GM12892 (cell line): ENCODE measurements around the gene NFIL3.

Experiments
- DNase-seq: peaks from one replicate; pipeline ENCODE4 v3.0.0; 2011; ENCODE audit not compliant: insufficient read length
- FAIRE-seq: peaks from 2 replicates; lab custom pipeline; 2011; peaks lifted over from hg19 to GRCh38; lab: Jason Lieb, UNC
- POLR2A ChIP-seq: IDR thresholded peaks from 2 replicates; pipeline ENCODE4 v1.6.1; 2011; ENCODE audit warnings: low read depth, low read length, control low read depth
- POLR2AphosphoS5 ChIP-seq: IDR thresholded peaks from 2 replicates; pipeline ENCODE4 v1.6.1; 2011; ENCODE audit warnings: low read depth, low read length, control low read depth
- TAF1 ChIP-seq: IDR thresholded peaks from 2 replicates; pipeline ENCODE4 v1.6.1; 2011; ENCODE audit warnings: low read depth, mild to moderate bottlenecking, control low read depth, low read length, borderline replicate concordance

The NFIL3 gene

DNA sequence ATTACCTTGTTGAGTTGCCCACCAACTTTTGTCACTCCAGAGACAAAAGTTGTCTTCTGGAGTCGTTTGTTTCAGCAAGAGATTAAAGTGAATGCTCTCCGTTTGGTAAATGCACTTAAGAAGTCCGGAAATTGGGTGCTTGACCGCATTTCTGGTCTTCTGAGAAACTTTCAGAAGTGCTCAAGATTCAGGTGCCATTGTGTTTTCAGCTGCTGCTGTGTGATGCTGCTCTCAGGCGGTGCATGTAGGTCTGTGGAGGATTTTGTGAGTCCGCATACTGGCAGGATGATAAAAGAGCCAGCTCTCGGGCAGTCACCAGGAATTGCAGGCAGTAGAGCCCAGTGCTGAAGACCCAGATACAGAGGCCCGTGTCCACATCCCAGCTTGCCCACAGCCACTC is 5.9 kb upstream of the NFIL3 start:
- TF ChIP-seq POLR2AphosphoS5 (no peak), TAF1 (no peak), POLR2A (no peak)
- DNase-seq (no peak), FAIRE-seq (no peak)

DNA sequence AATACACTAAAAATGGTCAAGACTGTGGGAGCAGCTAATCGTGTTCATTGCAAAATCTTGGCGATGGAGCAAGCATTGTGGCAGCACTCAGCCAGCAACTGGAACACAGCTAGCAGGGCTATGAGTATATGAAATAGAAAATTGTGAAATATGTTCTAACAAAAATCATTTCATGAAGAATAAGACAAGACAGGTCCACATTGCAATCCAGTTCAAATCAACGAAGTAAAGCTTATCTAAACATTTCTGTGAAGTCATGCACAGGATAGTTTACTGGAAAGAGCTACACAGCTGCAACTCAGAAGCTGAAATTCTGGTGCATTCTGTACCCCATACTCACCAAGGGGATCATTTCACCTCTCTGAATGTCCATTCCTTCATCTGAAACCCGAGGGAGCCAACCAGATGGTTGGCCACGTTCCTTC is 5.3 kb upstream of the NFIL3 start:
- DNase-seq, result no peak
- FAIRE-seq, result no peak
- TF ChIP-seq POLR2AphosphoS5, result no peak
- no peak for TF ChIP-seq TAF1
- no peak for TF ChIP-seq POLR2A

DNA sequence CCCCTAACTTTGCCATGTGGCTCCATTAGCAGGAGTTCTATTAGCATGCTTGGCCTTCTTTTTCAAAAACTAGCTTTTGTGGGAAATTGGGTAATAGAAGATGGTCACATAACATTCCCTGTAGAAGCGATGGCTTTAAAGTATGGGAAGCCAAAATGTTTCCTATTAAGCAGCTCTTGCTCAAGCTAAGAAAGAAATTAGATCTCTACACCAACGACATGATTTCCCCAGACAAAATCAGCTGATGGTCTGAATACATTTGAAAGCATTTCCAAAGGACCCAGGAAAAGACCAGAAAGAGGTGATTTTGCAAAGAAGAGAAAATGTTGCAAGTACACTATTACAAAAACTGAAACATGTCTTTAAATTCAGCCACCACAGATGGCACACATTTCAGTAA is 4.8 kb upstream of the NFIL3 start:
- DNase-seq, result no peak
- TF ChIP-seq POLR2AphosphoS5, result no peak
- TF ChIP-seq POLR2A, result no peak
- FAIRE-seq, result no peak

DNA sequence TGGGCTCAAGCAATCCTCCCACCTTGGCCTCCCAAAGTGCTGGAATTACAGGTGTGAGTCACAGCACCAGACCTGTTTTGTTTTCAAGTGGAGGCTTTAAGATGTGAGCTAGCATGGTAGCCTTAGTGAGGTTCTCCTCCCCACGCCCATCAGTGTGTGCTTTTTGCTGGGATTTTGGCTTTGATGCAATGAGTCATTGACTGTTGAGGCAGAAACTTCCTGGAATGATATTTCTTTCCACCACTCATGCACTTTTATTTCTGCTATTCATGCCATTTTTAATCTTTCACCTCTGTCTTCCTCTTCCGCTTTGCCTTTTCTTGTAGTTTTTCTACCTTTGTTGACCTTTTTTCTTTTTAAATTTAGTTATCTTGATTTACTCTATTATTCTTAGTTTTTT is 4.2 kb upstream of the NFIL3 start:
- TF ChIP-seq POLR2AphosphoS5 (no peak), POLR2A (no peak), TAF1 (no peak)
- DNase-seq (no peak), FAIRE-seq (no peak)

DNA sequence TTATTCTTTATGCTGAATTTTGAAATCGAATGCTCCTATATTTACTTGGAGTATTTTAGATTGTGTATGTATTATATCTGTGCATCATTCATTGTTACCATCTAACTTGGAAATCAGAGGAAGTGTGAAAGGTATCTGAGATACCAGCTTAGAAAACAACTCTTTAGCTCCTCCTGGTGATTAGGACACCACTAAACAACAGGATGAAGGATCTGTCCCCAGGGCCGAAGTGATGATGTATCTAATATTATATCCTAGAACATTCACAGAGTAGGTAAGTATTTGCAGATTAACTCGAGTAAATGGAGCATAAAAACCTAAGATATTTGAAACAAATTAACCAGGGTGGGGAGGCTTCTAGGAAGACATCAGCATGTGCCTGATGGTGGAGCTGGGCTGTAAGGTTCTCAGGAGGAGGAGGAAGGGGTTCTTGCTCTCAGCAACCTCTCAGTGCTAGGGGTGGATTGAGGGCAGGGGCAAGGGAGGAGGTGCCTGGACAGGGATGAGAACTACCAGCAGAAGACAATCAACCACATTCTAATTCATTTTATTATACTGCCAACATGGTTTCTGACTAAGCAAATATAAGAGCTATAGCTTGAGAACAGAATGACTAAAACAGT is 2.6 kb upstream of the NFIL3 start:
- FAIRE-seq, result peak; percentile 33
- TF ChIP-seq POLR2A, result no peak
- TF ChIP-seq TAF1, result no peak

DNA sequence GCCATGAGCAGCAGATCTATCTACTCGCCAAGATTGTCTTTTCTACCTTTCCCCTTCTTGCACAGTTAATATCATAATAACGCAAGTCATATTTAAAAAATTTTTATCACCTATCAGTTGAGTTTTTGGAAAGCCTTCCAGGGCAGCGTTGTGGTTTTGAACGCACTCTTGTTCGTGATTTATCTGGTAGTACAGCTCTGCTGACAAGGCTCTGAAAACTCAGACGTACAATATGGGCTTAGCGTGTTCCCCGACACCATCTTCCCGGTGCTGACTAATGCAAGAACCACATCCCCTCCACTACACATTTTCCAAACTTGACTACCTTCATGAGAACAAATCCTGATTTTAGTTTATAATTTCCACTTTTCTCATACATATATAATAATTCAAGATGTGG is 1.6 kb upstream of the NFIL3 start:
- DNase-seq, result no peak
- no peak for TF ChIP-seq POLR2A
- FAIRE-seq, result no peak

More for the DNA sequence above, 2.6 kb upstream of the NFIL3 start:
- no peak for DNase-seq

DNA sequence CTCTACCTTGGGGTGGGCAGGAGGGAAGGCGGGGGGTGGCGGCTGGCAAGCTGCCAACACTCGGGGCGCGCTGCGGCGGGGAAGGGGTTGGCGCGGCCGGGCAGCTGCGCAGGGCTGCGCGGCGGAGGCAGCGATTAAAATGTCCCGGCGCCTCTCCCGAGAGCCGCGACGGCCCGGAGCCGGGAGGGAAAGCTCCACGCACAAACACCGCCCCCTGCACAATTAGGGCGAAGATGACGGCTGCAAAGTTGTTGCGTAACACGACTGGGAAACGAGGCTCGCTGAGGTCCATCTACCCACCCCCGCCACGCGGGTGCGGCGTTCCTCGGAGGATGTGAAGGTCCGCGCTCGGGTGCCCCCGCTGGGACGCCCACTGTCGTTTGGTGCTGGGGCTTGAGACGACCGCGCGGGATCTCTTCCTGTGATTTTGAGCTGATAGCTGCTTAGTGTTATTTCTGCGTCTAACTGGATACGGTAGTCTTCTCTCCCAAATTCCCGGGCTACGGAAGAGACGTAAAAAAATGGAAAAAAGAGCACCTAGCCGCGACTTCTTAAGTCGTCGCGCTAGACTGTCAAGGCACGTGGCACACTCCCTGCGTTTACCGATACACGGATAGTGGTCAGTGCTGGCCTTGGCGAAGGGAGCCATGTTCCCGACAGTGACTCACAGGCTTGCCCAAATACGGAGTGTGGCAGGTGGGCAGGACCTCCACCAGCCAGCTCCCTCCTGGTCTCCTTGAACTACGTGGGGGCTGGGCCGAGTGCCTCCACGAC is 958 bp upstream of the NFIL3 start:
- no peak for TF ChIP-seq POLR2A
- no peak for FAIRE-seq
- DNase-seq, result no peak

DNA sequence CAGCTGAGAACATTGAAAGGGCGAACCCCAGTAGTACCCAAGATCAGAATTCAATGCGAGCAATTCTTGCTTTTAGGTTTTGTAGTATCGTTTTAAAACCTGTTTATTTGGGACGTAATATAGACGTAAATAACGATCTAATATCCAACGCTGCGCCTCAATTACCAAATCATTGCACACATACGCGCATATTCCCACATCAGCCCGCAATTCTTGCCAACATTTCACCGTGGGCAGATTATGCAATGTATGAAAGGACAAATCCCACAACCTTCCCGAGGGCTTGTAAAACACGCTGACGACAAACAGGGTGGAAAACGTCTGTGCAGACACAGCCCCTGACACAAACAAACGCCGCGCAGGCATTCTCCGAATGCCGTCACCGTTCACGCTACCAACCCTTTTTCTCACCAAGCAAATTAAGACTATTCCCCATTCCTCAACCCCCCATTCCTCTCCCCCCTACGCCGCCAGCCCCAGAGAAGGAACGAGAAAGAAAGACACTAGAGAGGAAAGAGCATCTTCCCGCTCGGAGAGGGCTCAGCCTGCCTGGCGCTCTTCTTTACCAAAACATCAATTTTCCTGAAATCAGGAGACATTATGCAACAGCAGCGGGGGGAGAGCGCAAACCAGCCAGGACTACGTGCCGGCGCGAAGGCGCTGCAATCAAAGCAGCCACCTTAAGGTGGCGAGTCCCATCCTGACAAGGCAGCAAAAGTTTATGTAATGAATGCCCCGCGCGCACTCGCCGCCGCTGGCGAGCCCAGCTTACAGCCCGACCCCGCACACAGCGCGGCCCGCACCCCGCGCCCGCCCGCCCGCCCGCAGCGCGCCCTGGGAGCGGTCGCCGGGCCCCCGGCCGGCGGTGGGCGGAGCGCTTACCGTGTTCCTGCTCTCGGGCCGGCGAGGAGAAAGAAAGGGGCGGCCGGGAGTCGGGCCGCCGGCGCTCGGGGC is 597 bp downstream of the NFIL3 start:
- no peak for FAIRE-seq
- peak; percentile 29 for DNase-seq
- TF ChIP-seq TAF1 (no peak), POLR2AphosphoS5 (no peak), POLR2A (no peak)

DNA sequence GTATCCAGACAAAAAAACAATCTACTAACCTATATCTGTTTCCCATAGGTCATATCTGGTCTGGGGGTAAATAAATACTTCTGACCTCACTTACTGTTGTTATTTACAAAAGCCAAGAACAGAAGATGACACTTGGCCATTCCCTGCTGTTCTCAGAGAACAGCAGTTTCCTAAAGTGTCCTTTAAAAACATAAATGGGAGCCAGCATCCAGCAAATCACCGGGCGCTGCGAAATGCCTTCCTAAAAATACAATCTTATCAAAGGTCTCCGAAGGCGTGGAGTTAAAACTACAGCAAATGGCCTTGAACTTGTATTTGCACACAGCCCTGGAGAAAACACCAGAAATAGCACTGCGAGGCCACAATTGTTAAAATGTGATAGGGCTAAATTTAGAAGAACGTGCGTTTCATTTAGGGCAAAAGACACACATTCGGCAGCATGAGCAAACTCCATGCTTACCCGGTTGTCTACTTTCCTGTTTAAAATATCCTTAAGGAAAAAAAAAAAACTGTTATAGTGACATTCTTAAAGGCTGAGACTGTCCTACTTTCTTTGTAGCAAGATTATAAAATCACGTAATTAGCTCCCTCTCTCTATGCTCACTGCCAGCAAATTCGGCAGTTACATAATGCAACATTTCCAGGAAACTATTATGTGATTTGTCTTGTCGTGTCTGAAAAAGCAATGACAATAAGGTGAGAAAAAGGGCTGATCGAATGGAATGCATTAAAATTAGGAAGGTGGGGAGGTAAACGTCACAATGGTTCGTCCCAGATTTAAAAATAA is 1.5 kb downstream of the NFIL3 start:
- TF ChIP-seq POLR2A (no peak), POLR2AphosphoS5 (no peak), TAF1 (no peak)
- FAIRE-seq (no peak), DNase-seq (no peak)

DNA sequence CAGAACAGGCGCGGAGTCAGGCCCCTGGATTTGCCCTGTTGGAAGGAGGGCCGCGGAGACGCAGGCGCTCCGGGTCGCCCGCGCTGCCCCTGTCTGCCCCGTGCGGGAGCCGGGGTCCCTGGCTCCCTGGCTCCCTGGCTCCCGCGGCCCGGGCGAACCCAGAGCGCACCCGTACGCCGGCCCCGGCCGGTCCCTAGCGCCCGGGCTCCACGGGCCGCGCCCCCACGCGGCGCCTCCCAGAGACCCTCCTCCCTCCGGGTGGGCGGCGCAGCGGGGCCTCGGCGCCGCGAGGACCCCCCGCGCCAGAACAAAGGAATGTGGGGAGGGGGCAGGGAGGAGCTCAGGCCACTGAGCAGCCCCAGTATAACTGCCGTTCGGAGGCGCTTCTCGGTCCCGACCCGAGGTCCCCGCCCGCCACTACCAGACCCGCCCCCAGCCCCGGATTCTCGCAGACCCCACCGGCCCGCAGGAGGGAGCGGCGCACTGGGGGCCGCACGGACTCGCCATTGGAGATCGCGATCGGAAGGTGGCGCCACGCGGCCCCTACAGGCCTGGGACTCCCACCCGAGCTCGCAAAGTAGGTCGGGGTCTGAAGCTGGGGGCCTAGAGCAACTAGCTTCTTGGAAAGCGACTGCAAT is 2.4 kb downstream of the NFIL3 start:
- DNase-seq, result no peak
- FAIRE-seq, result no peak
- TF ChIP-seq TAF1 (no peak), POLR2A (no peak), POLR2AphosphoS5 (no peak)
